WI38 (cell line): ENCODE data around the gene UGT1A3.

Source experiments
- H3K4me3 ChIP-seq: 2 replicates; pipeline ENCODE4 v1.5.1; 2011; ENCODE audit warnings: low read depth, mild to moderate bottlenecking, control low read depth, low read length
- TF ChIP-seq, protein P1 (sequence below): IDR thresholded peaks from 2 replicates; pipeline ENCODE4 v1.5.1; 2012; ENCODE audit warnings: low read depth, mild to moderate bottlenecking, control low read depth, low read length

Gene UGT1A3

GRCh38 chr2:233689031-233689430 is 39.8 kb upstream of the UGT1A3 start:
- H3K4me3 ChIP-seq, result no peak overlapping the region
- TF ChIP-seq, protein P1, sequence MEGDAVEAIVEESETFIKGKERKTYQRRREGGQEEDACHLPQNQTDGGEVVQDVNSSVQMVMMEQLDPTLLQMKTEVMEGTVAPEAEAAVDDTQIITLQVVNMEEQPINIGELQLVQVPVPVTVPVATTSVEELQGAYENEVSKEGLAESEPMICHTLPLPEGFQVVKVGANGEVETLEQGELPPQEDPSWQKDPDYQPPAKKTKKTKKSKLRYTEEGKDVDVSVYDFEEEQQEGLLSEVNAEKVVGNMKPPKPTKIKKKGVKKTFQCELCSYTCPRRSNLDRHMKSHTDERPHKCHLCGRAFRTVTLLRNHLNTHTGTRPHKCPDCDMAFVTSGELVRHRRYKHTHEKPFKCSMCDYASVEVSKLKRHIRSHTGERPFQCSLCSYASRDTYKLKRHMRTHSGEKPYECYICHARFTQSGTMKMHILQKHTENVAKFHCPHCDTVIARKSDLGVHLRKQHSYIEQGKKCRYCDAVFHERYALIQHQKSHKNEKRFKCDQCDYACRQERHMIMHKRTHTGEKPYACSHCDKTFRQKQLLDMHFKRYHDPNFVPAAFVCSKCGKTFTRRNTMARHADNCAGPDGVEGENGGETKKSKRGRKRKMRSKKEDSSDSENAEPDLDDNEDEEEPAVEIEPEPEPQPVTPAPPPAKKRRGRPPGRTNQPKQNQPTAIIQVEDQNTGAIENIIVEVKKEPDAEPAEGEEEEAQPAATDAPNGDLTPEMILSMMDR, result no peak

- TF ChIP-seq, protein P1, result no peak
- H3K4me3 ChIP-seq, result no peak overlapping the region
Measured at GRCh38 chr2:233689501-233689900, 39.3 kb upstream of the UGT1A3 start.

DNA sequence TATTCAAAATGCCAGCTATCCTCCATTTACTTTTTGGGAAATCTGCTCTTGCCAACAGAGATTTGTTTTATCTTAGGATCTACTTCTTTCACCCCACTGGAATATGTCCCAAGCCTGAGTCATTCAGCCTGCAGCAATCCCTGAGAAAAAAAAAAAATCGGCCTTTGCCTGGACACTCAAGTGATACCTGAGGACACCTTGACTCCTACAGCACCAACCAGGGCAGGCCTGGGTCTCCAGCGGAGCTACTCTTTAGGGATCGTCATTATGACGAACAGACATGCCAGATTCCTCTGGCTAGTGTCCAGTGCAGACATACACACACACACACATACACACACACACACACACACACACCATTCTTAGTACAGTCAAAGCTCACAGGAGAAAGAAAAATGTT is 38.4 kb upstream of the UGT1A3 start:
- no peak overlapping the region for H3K4me3 ChIP-seq
- TF ChIP-seq, protein P1, result no peak

DNA sequence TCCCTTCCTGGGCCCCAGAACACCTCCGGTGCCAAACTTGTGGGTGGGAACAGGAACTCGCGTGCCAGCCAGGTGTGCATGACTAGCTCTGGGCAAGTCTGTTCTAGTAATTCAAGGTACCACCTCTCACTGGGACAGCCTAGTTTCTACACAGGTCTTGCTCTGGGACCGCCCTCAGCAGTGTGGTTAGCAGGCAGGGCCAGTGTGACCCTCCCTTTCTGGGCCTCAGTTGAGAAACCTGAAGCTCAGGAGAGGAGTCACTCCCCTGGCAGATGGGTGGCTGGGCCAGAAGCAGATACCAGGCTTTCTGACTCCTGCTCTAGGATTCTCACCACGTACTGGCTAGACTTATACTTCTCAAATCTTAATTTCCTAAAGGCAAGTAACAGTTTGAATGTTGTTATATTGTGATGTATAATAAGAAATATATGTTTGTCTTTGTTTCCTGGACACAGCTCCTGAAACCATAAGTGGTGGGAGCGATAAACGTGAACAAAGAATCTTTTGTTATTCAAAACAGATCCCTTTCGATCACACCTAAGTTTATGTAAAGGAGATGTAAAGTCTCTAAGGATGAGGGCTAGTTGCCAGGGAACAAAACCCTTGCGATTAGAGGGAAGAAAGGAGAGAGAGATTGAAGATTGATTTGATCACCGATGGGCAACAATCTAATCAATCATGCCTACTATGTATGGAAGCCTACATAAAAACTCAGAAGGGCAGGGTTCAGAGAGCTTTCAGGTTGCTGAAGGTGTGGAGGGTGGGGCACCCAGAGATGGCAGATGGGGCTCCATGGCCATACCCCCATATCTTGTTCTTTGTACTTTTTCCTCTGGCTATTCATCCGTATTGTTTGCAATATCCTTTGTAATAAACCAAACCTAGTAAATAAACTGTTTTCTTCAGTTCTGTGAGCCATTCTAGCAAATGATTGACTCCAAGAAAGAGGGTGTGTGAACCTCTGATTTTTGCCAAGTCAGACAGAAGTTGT is 37.1 kb upstream of the UGT1A3 start:
- TF ChIP-seq, protein P1, result no peak
- no peak overlapping the region for H3K4me3 ChIP-seq

- TF ChIP-seq, protein P1, result no peak
- H3K4me3 ChIP-seq, result no peak within 1 kb of the TSS
Measured at GRCh38 chr2:233692648-233693047, 36.2 kb upstream of the UGT1A3 start, which contains the start of gene UGT1A6. Gene UGT1A6 (plus strand): TSS chr2:233692890. CDS start chr2:233693005, 115 bp downstream.

- H3K4me3 ChIP-seq, result no peak overlapping the region
- TF ChIP-seq, protein P1, result no peak
Measured at GRCh38 chr2:233693963-233694362, 34.9 kb upstream of the UGT1A3 start.

- H3K4me3 ChIP-seq, result no peak overlapping the region
- TF ChIP-seq, protein P1, result no peak
Measured at GRCh38 chr2:233698740-233699139, 30.1 kb upstream of the UGT1A3 start.
